ENCODE data around the gene POMP. TPM values are rescaled to one million over a fixed set of nuclear protein-coding genes. Genes with fewer than 3 reads are reported as not detected.

The POMP gene
- total RNA-seq (67.7 and 73.4 TPM in 2 replicates), polyA plus RNA-seq (140 and 149 TPM in 2 replicates), polyA minus RNA-seq (ENCODE audit: low replicate concordance) (0.55 and 3.0 TPM in 2 replicates)
- polyA plus RNA-seq (2012), result 197 and 204 TPM in 2 replicates

GRCh38 chr13:28658796-28659620 lies at the start of gene POMP:
POMP (plus strand) TSS chr13:28659130; CDS start chr13:28659185, 55 bp downstream.
- H4K20me1 ChIP-seq (ENCODE audit: control insufficient read depth, extremely low read depth, insufficient read depth, low read length), result no peaks in the 10 kb centered on the region
- H3K4me3 ChIP-seq (replicated peaks in 1 of 4; ENCODE audit: control extremely low read depth in 1 of 4, insufficient read depth in 1 of 4, low read depth in 3 of 4, low read length in 4 of 4), result peak within 1 kb of the TSS; percentile 68 to 95 (median 80)
- TF ChIP-seq CTCF (conservative IDR thresholded peaks at IDR 0.05 in 1 of 2, IDR thresholded peaks at IDR 0.05 in 1 of 2; ENCODE audit: low read depth in 1 of 2, low read length in 2 of 2), result no peak
- TF ChIP-seq EZH2 (IDR thresholded peaks at IDR 0.05; ENCODE audit: low read length, missing control alignments), result no peak
- peak within 1 kb of the TSS; percentile 91 for H3K4me2 ChIP-seq (ENCODE audit: extremely low read depth, insufficient read depth, low read length)
- H3K9me3 ChIP-seq (ENCODE audit: control insufficient read depth, insufficient read depth, low read depth, low read length), result no peaks in the 10 kb centered on the region
- H3K4me1 ChIP-seq (ENCODE audit: control insufficient read depth, extremely low read depth, insufficient read depth, low read length), result peaks cover 8% of the 10 kb centered on the region
- H2AFZ ChIP-seq (ENCODE audit: low read length), result peak within 1 kb of the TSS; percentile 60
- DNase-seq (ENCODE audit: low read depth in 2 of 2), result peak; percentile 92 to 94
- H3K27ac ChIP-seq (ENCODE audit: insufficient read depth, low read length), result peak within 1 kb of the TSS; percentile 95
- H3K36me3 ChIP-seq (ENCODE audit: control insufficient read depth, insufficient read depth, low read length), result peaks cover 1% of the 10 kb centered on the region
- H3K9ac ChIP-seq (ENCODE audit: insufficient read depth, low read length), result peak within 1 kb of the TSS; percentile 97
- no peaks in the 10 kb centered on the region for H3K27me3 ChIP-seq (ENCODE audit: control insufficient read depth, insufficient read depth, low read length)
- H3K79me2 ChIP-seq (ENCODE audit: control insufficient read depth, insufficient read depth, low read length), result peaks cover 66% of the 10 kb centered on the region

GRCh38 chr13:28609381-28609780 lies 49.5 kb upstream of the POMP start:
- Histone ChIP-seq H4K20me1 (ENCODE audit: control insufficient read depth, extremely low read depth, insufficient read depth, low read length) (no peaks in the 10 kb centered on the region), H3K4me2 (ENCODE audit: extremely low read depth, insufficient read depth, low read length) (no peak overlapping the region), H3K36me3 (ENCODE audit: control insufficient read depth, insufficient read depth, low read length) (no peaks in the 10 kb centered on the region), H3K27me3 (ENCODE audit: control insufficient read depth, insufficient read depth, low read length) (no peaks in the 10 kb centered on the region), H3K4me3 (replicated peaks in 1 of 4; ENCODE audit: control extremely low read depth in 1 of 4, insufficient read depth in 1 of 4, low read depth in 3 of 4, low read length in 4 of 4) (no peak overlapping the region), H3K79me2 (ENCODE audit: control insufficient read depth, insufficient read depth, low read length) (no peaks in the 10 kb centered on the region), H3K4me1 (ENCODE audit: control insufficient read depth, extremely low read depth, insufficient read depth, low read length) (no peaks in the 10 kb centered on the region), H2AFZ (ENCODE audit: low read length) (no peak overlapping the region), H3K9me3 (ENCODE audit: control insufficient read depth, insufficient read depth, low read depth, low read length) (no peaks in the 10 kb centered on the region), H3K27ac (ENCODE audit: insufficient read depth, low read length) (no peak overlapping the region), H3K9ac (ENCODE audit: insufficient read depth, low read length) (no peak overlapping the region)
- TF ChIP-seq EZH2 (IDR thresholded peaks at IDR 0.05; ENCODE audit: low read length, missing control alignments) (no peak), CTCF (conservative IDR thresholded peaks at IDR 0.05 in 1 of 2, IDR thresholded peaks at IDR 0.05 in 1 of 2; ENCODE audit: low read depth in 1 of 2, low read length in 2 of 2) (no peak)
- no peak for DNase-seq (ENCODE audit: low read depth in 2 of 2)

GRCh38 chr13:28609926-28610325 lies 49.0 kb upstream of the POMP start:
- H3K36me3 ChIP-seq (ENCODE audit: control insufficient read depth, insufficient read depth, low read length), result no peaks in the 10 kb centered on the region
- TF ChIP-seq EZH2 (IDR thresholded peaks at IDR 0.05; ENCODE audit: low read length, missing control alignments) (no peak), CTCF (conservative IDR thresholded peaks at IDR 0.05 in 1 of 2, IDR thresholded peaks at IDR 0.05 in 1 of 2; ENCODE audit: low read depth in 1 of 2, low read length in 2 of 2) (no peak)
- no peak overlapping the region for H3K4me2 ChIP-seq (ENCODE audit: extremely low read depth, insufficient read depth, low read length)
- no peaks in the 10 kb centered on the region for H4K20me1 ChIP-seq (ENCODE audit: control insufficient read depth, extremely low read depth, insufficient read depth, low read length)
- H3K27me3 ChIP-seq (ENCODE audit: control insufficient read depth, insufficient read depth, low read length), result no peaks in the 10 kb centered on the region
- H2AFZ ChIP-seq (ENCODE audit: low read length), result no peak overlapping the region
- H3K9me3 ChIP-seq (ENCODE audit: control insufficient read depth, insufficient read depth, low read depth, low read length), result no peaks in the 10 kb centered on the region
- no peaks in the 10 kb centered on the region for H3K4me1 ChIP-seq (ENCODE audit: control insufficient read depth, extremely low read depth, insufficient read depth, low read length)
- no peak overlapping the region for H3K4me3 ChIP-seq (replicated peaks in 1 of 4; ENCODE audit: control extremely low read depth in 1 of 4, insufficient read depth in 1 of 4, low read depth in 3 of 4, low read length in 4 of 4)
- H3K27ac ChIP-seq (ENCODE audit: insufficient read depth, low read length), result no peak overlapping the region
- DNase-seq (ENCODE audit: low read depth in 2 of 2), result peak; percentile 42 to 48
- no peaks in the 10 kb centered on the region for H3K79me2 ChIP-seq (ENCODE audit: control insufficient read depth, insufficient read depth, low read length)
- no peak overlapping the region for H3K9ac ChIP-seq (ENCODE audit: insufficient read depth, low read length)
